Stimulated activated CD8-positive, alpha-beta memory T cell treated with anti-CD3 and anti-CD28 coated beads, Interleukin-7, amount 100 ng/mL, for 24 hours (primary cell): ENCODE results near the gene UROS.

ENCODE experiments used
- DNase-seq: peaks from one replicate; pipeline ENCODE4 v3.0.0-alpha.2; 2020; ENCODE audit warnings: low read depth

The UROS gene

GRCh38 chr10:125822878-125823662 lies at the start of gene UROS, which contains the start of gene BCCIP:
UROS (minus strand) TSS chr10:125823258; CDS start chr10:125816499, 6,759 bp downstream.
BCCIP (plus strand) TSS chr10:125823546; CDS start chr10:125823558, 12 bp downstream.
- DNase-seq: peak; percentile 80

GRCh38 chr10:125871338-125871737 lies 48.3 kb upstream of the UROS start:
- DNase-seq: no peak

- no peak for DNase-seq
These were observed 45.4 kb upstream of the UROS start for GRCh38 chr10:125868372-125868975.

- no peak for DNase-seq
These were observed 43.5 kb upstream of the UROS start for GRCh38 chr10:125866421-125867029.

GRCh38 chr10:125865120-125865519 lies 42.1 kb upstream of the UROS start:
- no peak for DNase-seq

GRCh38 chr10:125859128-125859817 lies 36.2 kb upstream of the UROS start:
- no peak for DNase-seq

- DNase-seq: no peak
These were observed 34.2 kb upstream of the UROS start for GRCh38 chr10:125857185-125857760.

GRCh38 chr10:125852487-125852886 lies 29.4 kb upstream of the UROS start:
- DNase-seq: no peak

GRCh38 chr10:125850766-125851731 lies 28.0 kb upstream of the UROS start:
- DNase-seq: no peak

GRCh38 chr10:125849448-125849847 lies 26.4 kb upstream of the UROS start:
- DNase-seq: no peak

GRCh38 chr10:125848857-125849256 lies 25.8 kb upstream of the UROS start:
- no peak for DNase-seq

GRCh38 chr10:125848371-125848770 lies 25.3 kb upstream of the UROS start:
- no peak for DNase-seq

GRCh38 chr10:125846894-125847293 lies 23.8 kb upstream of the UROS start:
- no peak for DNase-seq

GRCh38 chr10:125845617-125846016 lies 22.6 kb upstream of the UROS start:
- no peak for DNase-seq

GRCh38 chr10:125844751-125845221 lies 21.7 kb upstream of the UROS start:
- DNase-seq: no peak

- no peak for DNase-seq
These were observed 20.7 kb upstream of the UROS start for GRCh38 chr10:125843603-125844329.

- DNase-seq: no peak
These were observed 17.9 kb upstream of the UROS start for GRCh38 chr10:125840955-125841354.

- DNase-seq: no peak
These were observed 17.3 kb upstream of the UROS start for GRCh38 chr10:125840406-125840805.

- DNase-seq: no peak
These were observed 15.9 kb upstream of the UROS start for GRCh38 chr10:125838802-125839575.
